H9 (cell line): ENCODE data around the gene RPL28. TPM values are rescaled to one million over a fixed set of nuclear protein-coding genes. Genes with fewer than 3 reads are reported as not detected.

Source experiments
- DNase-seq: peaks from one replicate; pipeline ENCODE4 v3.0.0-alpha.2; 2017
- H2AFZ ChIP-seq: one replicate; pipeline ENCODE4 v1.6.1; 2013; ENCODE audit warnings: mild to moderate bottlenecking, low read length, control low read depth, moderate library complexity
- H2AK5ac ChIP-seq: 2 replicates; pipeline ENCODE4 v1.6.1; 2013; ENCODE audit warnings: low read length, control low read depth, mixed read lengths; ENCODE audit not compliant: insufficient read length
- H2BK120ac ChIP-seq: one replicate; pipeline ENCODE4 v1.6.1; 2013; ENCODE audit warnings: low read depth, mild to moderate bottlenecking, low read length, control low read depth, inconsistent platforms; ENCODE audit not compliant: poor library complexity, severe bottlenecking
- H2BK12ac ChIP-seq: 2 replicates; pipeline ENCODE4 v1.6.1; 2013; ENCODE audit warnings: low read length, control low read depth, mixed read lengths, low read depth; ENCODE audit not compliant: insufficient read length
- H2BK15ac ChIP-seq: 2 replicates; pipeline ENCODE4 v1.6.1; 2013; ENCODE audit warnings: low read depth, low read length, control low read depth
- H2BK20ac ChIP-seq: one replicate; pipeline ENCODE4 v1.6.1; 2013; ENCODE audit warnings: low read depth, mild to moderate bottlenecking, low read length, control low read depth, inconsistent platforms; ENCODE audit not compliant: poor library complexity, severe bottlenecking
- H2BK5ac ChIP-seq: 2 replicates; pipeline ENCODE4 v1.6.1; 2013; ENCODE audit warnings: low read length, control low read depth, mixed read lengths; ENCODE audit not compliant: insufficient read length
- H3K14ac ChIP-seq: 2 replicates; pipeline ENCODE4 v1.6.1; 2013; ENCODE audit warnings: low read length, control low read depth; ENCODE audit not compliant: insufficient read depth
- H3K18ac ChIP-seq: 2 replicates; pipeline ENCODE4 v1.6.1; 2013; ENCODE audit warnings: low read depth, mild to moderate bottlenecking, mixed read lengths, low read length, control low read depth; ENCODE audit not compliant: insufficient read length
- H3K23ac ChIP-seq: 2 replicates; pipeline ENCODE4 v1.6.1; 2013; ENCODE audit warnings: low read length, control low read depth, mixed read lengths, low read depth; ENCODE audit not compliant: insufficient read length
- H3K23me2 ChIP-seq: 2 replicates; pipeline ENCODE4 v1.6.1; 2013; ENCODE audit warnings: low read depth, mild to moderate bottlenecking, mixed read lengths, low read length, control low read depth; ENCODE audit not compliant: insufficient read length, poor library complexity, severe bottlenecking
- H3K27ac ChIP-seq: 2 replicates; pipeline ENCODE4 v1.5.1; 2013; ENCODE audit warnings: low read length, control low read depth, mixed read lengths, low read depth; ENCODE audit not compliant: insufficient read length
- H3K27me3 ChIP-seq: 2 replicates; pipeline ENCODE4 v1.6.1; 2013; ENCODE audit warnings: low read length, control low read depth, inconsistent platforms; ENCODE audit not compliant: insufficient read depth
- H3K4ac ChIP-seq: 2 replicates; pipeline ENCODE4 v1.6.1; 2013; ENCODE audit warnings: low read depth, mild to moderate bottlenecking, control low read depth, inconsistent platforms, low read length, moderate library complexity
- H3K4me1 ChIP-seq: 2 replicates; pipeline ENCODE4 v1.6.1; 2013; ENCODE audit warnings: low read length, control low read depth, inconsistent platforms; ENCODE audit not compliant: insufficient read depth
- H3K4me2 ChIP-seq: 2 replicates; pipeline ENCODE4 v1.6.1; 2013; ENCODE audit warnings: low read length, control low read depth, mixed read lengths; ENCODE audit not compliant: insufficient read length, insufficient read depth
- H3K56ac ChIP-seq: 2 replicates; pipeline ENCODE4 v1.6.1; 2013; ENCODE audit warnings: low read depth, mild to moderate bottlenecking, mixed read lengths, low read length, control low read depth; ENCODE audit not compliant: insufficient read length
- H3K79me1 ChIP-seq: 2 replicates; pipeline ENCODE4 v1.6.1; 2013; ENCODE audit warnings: low read depth, mild to moderate bottlenecking, moderate library complexity, low read length, control low read depth, inconsistent platforms; ENCODE audit not compliant: insufficient read depth, poor library complexity, severe bottlenecking
- H3K79me2 ChIP-seq: 2 replicates; pipeline ENCODE4 v1.6.1; 2013; ENCODE audit warnings: low read length, control low read depth, inconsistent platforms; ENCODE audit not compliant: insufficient read depth
- H3K9ac ChIP-seq: 2 replicates; pipeline ENCODE4 v1.6.1; 2013; ENCODE audit warnings: low read length, control low read depth, mixed read lengths; ENCODE audit not compliant: insufficient read length; ENCODE audit errors: extremely low read depth
- H3K9me3 ChIP-seq: one replicate; pipeline ENCODE4 v1.6.1; 2013; ENCODE audit warnings: low read depth, low read length, inconsistent platforms; ENCODE audit not compliant: control insufficient read depth
- H3T11ph ChIP-seq: one replicate; pipeline ENCODE4 v1.6.1; 2013; ENCODE audit warnings: mild to moderate bottlenecking, low read length, control low read depth, inconsistent platforms
- H4K20me1 ChIP-seq: one replicate; pipeline ENCODE4 v1.6.1; 2013; ENCODE audit not compliant: control insufficient read depth, insufficient read length, insufficient read depth
- H4K5ac ChIP-seq: 2 replicates; pipeline ENCODE4 v1.6.1; 2013; ENCODE audit warnings: low read depth, mild to moderate bottlenecking, mixed read lengths, low read length, control low read depth; ENCODE audit not compliant: insufficient read length
- H4K8ac ChIP-seq: replicated peaks from 2 replicates; pipeline ENCODE4 v1.6.1; 2013; ENCODE audit warnings: low read length, control low read depth, mixed read lengths, low read depth; ENCODE audit not compliant: insufficient read length
- H4K91ac ChIP-seq: 2 replicates; pipeline ENCODE4 v1.6.1; 2013; ENCODE audit warnings: low read depth, mild to moderate bottlenecking, moderate library complexity, mixed read lengths, low read length, control low read depth; ENCODE audit not compliant: insufficient read length
- H3K27ac Mint-ChIP-seq, 3 experiments: 2 replicates in 2 of 3; 3 replicates in 1 of 3; pipeline ENCODE4 v1.8.0; 2020 to 2021; ENCODE audit warnings: mixed read lengths in 3 of 3, mild to moderate bottlenecking in 1 of 3, moderate library complexity in 1 of 3
- H3K27me3 Mint-ChIP-seq: 2 replicates; pipeline ENCODE4 v1.8.0; 2021; ENCODE audit warnings: low read depth, mild to moderate bottlenecking, moderate library complexity, mixed read lengths
- H3K36me3 Mint-ChIP-seq, 3 experiments: 2 replicates in 2 of 3; 3 replicates in 1 of 3; pipeline ENCODE4 v1.8.0; 2020 to 2021; ENCODE audit warnings: low read depth in 3 of 3, mixed read lengths in 3 of 3; ENCODE audit not compliant: insufficient read depth in 1 of 3
- H3K4me1 Mint-ChIP-seq, 2 experiments: 2 replicates each; pipeline ENCODE4 v1.8.0; 2020; ENCODE audit warnings: mixed read lengths in 2 of 2
- H3K4me3 Mint-ChIP-seq, 2 experiments: 2 replicates in 1 of 2; 3 replicates in 1 of 2; pipeline ENCODE4 v1.8.0; 2020 to 2021; ENCODE audit warnings: mild to moderate bottlenecking in 2 of 2, mixed read lengths in 2 of 2, moderate library complexity in 1 of 2
- H3K9me3 Mint-ChIP-seq, 2 experiments: 2 replicates in 1 of 2; 3 replicates in 1 of 2; pipeline ENCODE4 v1.8.0; 2020; ENCODE audit warnings: mild to moderate bottlenecking in 2 of 2, mixed read lengths in 2 of 2, moderate library complexity in 1 of 2
- CTCF ChIP-seq: fragments of 200-600 bp; sonication (generic); conservative IDR thresholded peaks from 3 replicates; pipeline ENCODE4 v1.8.0; 2021; ENCODE audit warnings: antibody characterized with exemption, mild to moderate bottlenecking
- WGBS: extraction: QIAGEN DNeasy Blood & Tissue Kit; methylation state at CpG from one replicate; pipeline ENCODE4 v1.1.7; 2013; ENCODE audit warnings: missing lambda C conversion rate, low lambda C conversion rate, mixed read lengths; ENCODE audit not compliant: insufficient read length; ENCODE audit errors: extremely low coverage; 5-methylcytosine and 5-hydroxymethylcytosine counted together
- total RNA-seq: library from RNA; stranded (reverse); gene quantifications from 2 replicates; pipeline ENCODE4 v1.2.1, GENCODE V29; 2021

The RPL28 gene
- total RNA-seq, 1 experiment from 2014 or later: 2,076 TPM

DNA sequence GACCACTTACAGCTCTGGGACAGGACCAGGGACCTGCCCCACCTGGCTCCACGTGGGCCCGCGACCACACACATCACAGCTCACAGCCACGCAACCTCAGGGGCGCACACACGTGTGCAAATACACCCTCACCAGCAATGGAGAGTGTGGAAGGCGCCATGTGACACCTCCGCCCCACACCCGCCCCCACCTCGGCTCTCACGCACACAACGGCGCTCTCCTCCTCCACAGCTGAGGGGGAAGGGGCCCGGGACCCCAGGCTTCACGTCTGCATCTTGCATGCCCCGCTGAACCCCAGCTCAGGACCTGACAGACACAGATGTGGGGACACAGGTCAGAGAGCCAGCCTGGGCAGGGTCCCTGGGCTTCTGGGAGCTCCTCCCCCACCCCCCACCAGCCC, 63.7 kb downstream of the RPL28 start:
- no peaks in the 10 kb centered on the region for H3K9me3 ChIP-seq
- no peak overlapping the region for H3T11ph ChIP-seq
- H3K4ac ChIP-seq: no peak overlapping the region
- no peak overlapping the region for H3K18ac ChIP-seq
- H3K79me1 ChIP-seq: no peaks in the 10 kb centered on the region
- peaks cover 27% of the 10 kb centered on the region for H3K27me3 Mint-ChIP-seq
- H3K4me3 Mint-ChIP-seq: no peak overlapping the region
- peaks cover 48% of the 10 kb centered on the region; the same call in 1 of the 2 replicates for H3K27me3 ChIP-seq
- H2BK120ac ChIP-seq: no peak overlapping the region
- no peak overlapping the region for H3K14ac ChIP-seq
- H3K4me1 Mint-ChIP-seq: peaks cover 2 to 13% of the 10 kb centered on the region in 2 experiments; a peak in 2 of 4 replicates
- no peaks in the 10 kb centered on the region for H3K4me1 ChIP-seq
- no peak overlapping the region for H3K27ac ChIP-seq
- H3K56ac ChIP-seq: no peak overlapping the region
- no peak overlapping the region for H3K4me2 ChIP-seq
- H3K23me2 ChIP-seq: peaks cover 4% of the 10 kb centered on the region
- H2AK5ac ChIP-seq: no peak overlapping the region
- no peak overlapping the region for H4K8ac ChIP-seq
- no peaks in the 10 kb centered on the region for H3K79me2 ChIP-seq
- no peak overlapping the region for H3K27ac Mint-ChIP-seq
- no peak overlapping the region for H4K5ac ChIP-seq
- H2BK12ac ChIP-seq: no peak overlapping the region
- H2BK5ac ChIP-seq: no peak overlapping the region
- no peak for DNase-seq
- H4K20me1 ChIP-seq: no peaks in the 10 kb centered on the region
- no peak overlapping the region for H3K9ac ChIP-seq
- H4K91ac ChIP-seq: no peak overlapping the region
- no peaks in the 10 kb centered on the region; a peak in 2 of 5 replicates for H3K9me3 Mint-ChIP-seq
- no peak for TF ChIP-seq CTCF
- no CpG with 5 or more reads among the region's 16 CpGs for WGBS
- no peak overlapping the region for H3K23ac ChIP-seq
- H2BK20ac ChIP-seq: no peak overlapping the region
- H2BK15ac ChIP-seq: no peak overlapping the region
- H3K36me3 Mint-ChIP-seq: peaks cover 0 to 5% (median 5%) of the 10 kb centered on the region in 3 experiments; a peak in 3 of 7 replicates
- no peak overlapping the region for H2AFZ ChIP-seq
